Tibial artery (tissue), 4 donors: ENCODE data around the gene EPHA6.

Source experiments
- DNase-seq, 2 donors: peaks; one replicate each; pipeline ENCODE4 v3.0.0-alpha.2; 2019
- H3K27ac ChIP-seq, 2 donors: fragments of 200-600 bp; sonication (generic) in 1 of 2; 1 replicate in 1 of 2; 2 replicates in 1 of 2; pipeline ENCODE4 v1.5.1; 2018 to 2019; ENCODE audit warnings: mild to moderate bottlenecking in 1 of 2
- H3K27me3 ChIP-seq, 2 donors: fragments of 200-600 bp; sonication (generic) in 1 of 2; one replicate each; pipeline versions ENCODE4 v1.5.1 to v1.6.0; 2016 to 2019
- H3K36me3 ChIP-seq, 3 donors: fragments of 200-600 bp; sonication (generic) in 2 of 3; one replicate each; pipeline ENCODE4 v1.5.1; 2016 to 2019; ENCODE audit warnings: mild to moderate bottlenecking in 2 of 3
- H3K4me1 ChIP-seq, 4 donors: fragments of 200-600 bp; sonication (generic) in 2 of 4; 1 replicate in 3 of 4; 2 replicates in 1 of 4; pipeline ENCODE4 v1.5.1; 2016 to 2019
- H3K4me3 ChIP-seq, 2 donors: fragments of 200-600 bp; sonication (generic) in 1 of 2; 1 replicate in 1 of 2; 2 replicates in 1 of 2; pipeline ENCODE4 v1.5.1; 2018 to 2019; ENCODE audit warnings: mild to moderate bottlenecking in 2 of 2
- H3K9me3 ChIP-seq, 3 donors: fragments of 200-600 bp; sonication (generic) in 1 of 3; one replicate each; pipeline ENCODE4 v1.5.1; 2016 to 2019
- CTCF ChIP-seq, 2 experiments: fragments of 200-600 bp in 1 of 2; fragments of 450-650 bp in 1 of 2; IDR thresholded peaks; one replicate each; pipeline ENCODE4 v1.5.1; 2017 to 2019; ENCODE audit warnings: antibody characterized with exemption in 2 of 2, mild to moderate bottlenecking in 1 of 2, moderate library complexity in 1 of 2
- intact Hi-C: fragments of 100-400 bp; cut with DNase I; formaldehyde crosslinking; loops from one replicate; pipeline ENCODE4 v1.15.0; 2023; ENCODE audit warnings: low total_unique reads

EPHA6 gene

GRCh38 chr3:97347780-97348179 is 533.4 kb downstream of the EPHA6 start:
- H3K4me3 ChIP-seq: no peak overlapping the region
- H3K27me3 ChIP-seq: no peaks in the 10 kb centered on the region
- H3K36me3 ChIP-seq: no peaks in the 10 kb centered on the region
- no peak for TF ChIP-seq CTCF (IDR thresholded peaks at IDR 0.05)
- no peak for DNase-seq
- intact Hi-C loops: loop anchor here (10.0 kb wide), 1 partner anchor 1413 kb away; no protein-coding TSS in a partner anchor
- H3K4me1 ChIP-seq: no peaks in the 10 kb centered on the region
- H3K9me3 ChIP-seq: no peaks in the 10 kb centered on the region
- H3K27ac ChIP-seq: no peak overlapping the region

GRCh38 chr3:97350971-97351370 is 536.6 kb downstream of the EPHA6 start:
- DNase-seq: no peak
- no peak for TF ChIP-seq CTCF (IDR thresholded peaks at IDR 0.05)
- Histone ChIP-seq H3K27me3 (no peaks in the 10 kb centered on the region), H3K9me3 (no peaks in the 10 kb centered on the region), H3K4me3 (no peak overlapping the region), H3K27ac (no peak overlapping the region), H3K4me1 (no peaks in the 10 kb centered on the region), H3K36me3 (no peaks in the 10 kb centered on the region)
- intact Hi-C loops: no loop called here

- Histone ChIP-seq H3K4me3 (no peak overlapping the region), H3K4me1 (no peaks in the 10 kb centered on the region), H3K9me3 (no peaks in the 10 kb centered on the region), H3K27ac (no peak overlapping the region), H3K27me3 (no peaks in the 10 kb centered on the region), H3K36me3 (no peaks in the 10 kb centered on the region)
- intact Hi-C loops: no loop called here
- TF ChIP-seq CTCF (IDR thresholded peaks at IDR 0.05): no peak
- DNase-seq: no peak
Measured at GRCh38 chr3:97353176-97353575, 538.8 kb downstream of the EPHA6 start.

GRCh38 chr3:97359977-97360376 is 545.6 kb downstream of the EPHA6 start:
- H3K36me3 ChIP-seq: no peaks in the 10 kb centered on the region
- intact Hi-C loops: no loop called here

GRCh38 chr3:97360804-97361203 is 546.4 kb downstream of the EPHA6 start:
- DNase-seq: no peak
- no peaks in the 10 kb centered on the region for H3K4me1 ChIP-seq
- no peaks in the 10 kb centered on the region for H3K27me3 ChIP-seq
- intact Hi-C loops: no loop called here
- no peaks in the 10 kb centered on the region for H3K9me3 ChIP-seq
- H3K27ac ChIP-seq: no peak overlapping the region
- TF ChIP-seq CTCF (IDR thresholded peaks at IDR 0.05): no peak
- H3K4me3 ChIP-seq: no peak overlapping the region
- H3K36me3 ChIP-seq: no peaks in the 10 kb centered on the region

More at GRCh38 chr3:97359977-97360376, 545.6 kb downstream of the EPHA6 start:
- no peaks in the 10 kb centered on the region for H3K9me3 ChIP-seq
- H3K4me1 ChIP-seq: no peaks in the 10 kb centered on the region
- no peak for DNase-seq
- no peak for TF ChIP-seq CTCF (IDR thresholded peaks at IDR 0.05)
- H3K27me3 ChIP-seq: no peaks in the 10 kb centered on the region
- no peak overlapping the region for H3K4me3 ChIP-seq
- no peak overlapping the region for H3K27ac ChIP-seq

GRCh38 chr3:97384583-97384982 is 570.2 kb downstream of the EPHA6 start:
- no peak for TF ChIP-seq CTCF (IDR thresholded peaks at IDR 0.05)
- Histone ChIP-seq H3K4me3 (no peak overlapping the region), H3K9me3 (peaks cover 0 to 12% (median 6%) of the 10 kb centered on the region in 3 donors), H3K27ac (no peak overlapping the region), H3K27me3 (no peaks in the 10 kb centered on the region), H3K4me1 (no peaks in the 10 kb centered on the region), H3K36me3 (no peaks in the 10 kb centered on the region)
- no peak for DNase-seq
- intact Hi-C loops: no loop called here
